SK-N-MC (cell line): ENCODE data around the gene GPX4.

Source experiments
- DNase-seq: peaks from one replicate; pipeline ENCODE4 v3.0.0-alpha.2; 2011; ENCODE audit warnings: low read depth, low spot score
- H3K27ac ChIP-seq: fragments of 200-600 bp; sonication (generic); 2 replicates; pipeline ENCODE4 v1.5.1; 2016; ENCODE audit warnings: mixed run types
- H3K36me3 ChIP-seq: fragments of 200-600 bp; sonication (generic); 2 replicates; pipeline ENCODE4 v1.6.1; 2017; ENCODE audit warnings: antibody characterized with exemption, low read length, mixed read lengths; ENCODE audit not compliant: insufficient read depth
- H3K4me3 ChIP-seq: fragments of 200-600 bp; sonication (generic); 2 replicates; pipeline ENCODE4 v1.5.1; 2016
- H3K9ac ChIP-seq: fragments of 200-600 bp; sonication (generic); 2 replicates; pipeline ENCODE4 v1.8.0; 2017; ENCODE audit warnings: mixed run types, mixed read lengths; ENCODE audit not compliant: insufficient read length
- H3K9me3 ChIP-seq: fragments of 200-600 bp; sonication (generic); 2 replicates; pipeline ENCODE4 v1.6.1; 2017; ENCODE audit warnings: low read depth, mild to moderate bottlenecking, antibody characterized with exemption, low read length, moderate library complexity, mixed read lengths
- EZH2 ChIP-seq: fragments of 200-600 bp; sonication (generic); IDR thresholded peaks from one replicate; pipeline ENCODE4 v1.6.1; 2017; ENCODE audit warnings: antibody characterized with exemption
- FOXP2 ChIP-seq: optimal IDR thresholded peaks from 2 replicates; pipeline ENCODE3; 2011; ENCODE audit warnings: mild to moderate bottlenecking, moderate library complexity; ENCODE audit not compliant: insufficient read depth; ENCODE audit errors: extremely low read length, control extremely low read depth
- POLR2AphosphoS5 ChIP-seq: IDR thresholded peaks from 2 replicates; pipeline ENCODE4 v1.6.1; 2012; ENCODE audit warnings: mild to moderate bottlenecking, low read depth, low read length, borderline replicate concordance

Gene GPX4

GRCh38 chr19:1073063-1073955 is 30.5 kb upstream of the GPX4 start:
- Histone ChIP-seq H3K9ac (no peak overlapping the region), H3K27ac (no peak overlapping the region), H3K4me3 (no peak overlapping the region), H3K9me3 (no peaks in the 10 kb centered on the region), H3K36me3 (no peaks in the 10 kb centered on the region)
- DNase-seq = no peak
- TF ChIP-seq EZH2 = no peak
- no peak for TF ChIP-seq POLR2AphosphoS5
- no peak for TF ChIP-seq FOXP2

GRCh38 chr19:1073956-1074517 is 29.8 kb upstream of the GPX4 start:
- DNase-seq = no peak
- Histone ChIP-seq H3K9ac (no peak overlapping the region), H3K4me3 (peak overlapping the region; percentile 67), H3K27ac (no peak overlapping the region), H3K9me3 (no peaks in the 10 kb centered on the region), H3K36me3 (no peaks in the 10 kb centered on the region)
- no peak for TF ChIP-seq POLR2AphosphoS5

- H3K27ac ChIP-seq = no peak overlapping the region
- no peaks in the 10 kb centered on the region for H3K9me3 ChIP-seq
- no peak overlapping the region for H3K9ac ChIP-seq
- DNase-seq = no peak
- peak; percentile 74; the same call in 1 of the 2 replicates for TF ChIP-seq POLR2AphosphoS5
- no peak for TF ChIP-seq FOXP2
- H3K36me3 ChIP-seq = no peaks in the 10 kb centered on the region
- peak overlapping the region; percentile 78 for H3K4me3 ChIP-seq
These were observed 29.1 kb upstream of the GPX4 start for GRCh38 chr19:1074544-1075283.

- Histone ChIP-seq H3K9me3 (no peaks in the 10 kb centered on the region), H3K9ac (no peak overlapping the region), H3K4me3 (no peak overlapping the region), H3K27ac (no peak overlapping the region), H3K36me3 (no peaks in the 10 kb centered on the region)
- TF ChIP-seq FOXP2 (no peak), EZH2 (no peak), POLR2AphosphoS5 (no peak)
- DNase-seq = no peak
These were observed 27.8 kb upstream of the GPX4 start for GRCh38 chr19:1076046-1076386.

- no peak for DNase-seq
- Histone ChIP-seq H3K9ac (no peak overlapping the region), H3K9me3 (no peaks in the 10 kb centered on the region), H3K27ac (no peak overlapping the region), H3K36me3 (no peaks in the 10 kb centered on the region), H3K4me3 (no peak overlapping the region)
- TF ChIP-seq POLR2AphosphoS5 (no peak), EZH2 (no peak), FOXP2 (no peak)
These were observed 26.8 kb upstream of the GPX4 start for GRCh38 chr19:1076951-1077350.

GRCh38 chr19:1079566-1080111 is 24.2 kb upstream of the GPX4 start:
- no peak for DNase-seq
- Histone ChIP-seq H3K27ac (no peak overlapping the region), H3K36me3 (no peaks in the 10 kb centered on the region), H3K9me3 (no peaks in the 10 kb centered on the region), H3K4me3 (no peak overlapping the region), H3K9ac (no peak overlapping the region)
- TF ChIP-seq EZH2 (no peak), FOXP2 (no peak), POLR2AphosphoS5 (no peak)

- Histone ChIP-seq H3K4me3 (no peak overlapping the region), H3K36me3 (no peaks in the 10 kb centered on the region), H3K27ac (no peak overlapping the region), H3K9me3 (no peaks in the 10 kb centered on the region), H3K9ac (no peak overlapping the region)
- no peak for DNase-seq
- TF ChIP-seq FOXP2 = no peak
- TF ChIP-seq EZH2 = no peak
- TF ChIP-seq POLR2AphosphoS5 = no peak
These were observed 23.2 kb upstream of the GPX4 start for GRCh38 chr19:1080360-1081161.
